Stomach (tissue), 4 donors: ENCODE results near the gene PDIA6.

Source experiments
- EP300 ChIP-seq: sonication (generic); formaldehyde crosslinking; IDR thresholded peaks from one replicate; pipeline ENCODE4 v1.6.1; 2017; ENCODE audit warnings: antibody characterized with exemption
- POLR2A ChIP-seq, 4 donors: fragments of 450-650 bp; IDR thresholded peaks; one replicate each; pipeline ENCODE4 v1.6.1; 2016; ENCODE audit warnings: antibody characterized with exemption in 4 of 4, control low read depth in 2 of 4, mild to moderate bottlenecking in 1 of 4, moderate library complexity in 1 of 4
- TF ChIP-seq, protein P1 (sequence below), 7 experiments: fragments of 450-650 bp in 4 of 7; fragments of 200-600 bp in 3 of 7; sonication (generic) in 3 of 7; IDR thresholded peaks; one replicate each; pipeline ENCODE4 v1.5.1; 2016 to 2019; ENCODE audit warnings: antibody characterized with exemption in 7 of 7, control low read depth in 2 of 7, mild to moderate bottlenecking in 1 of 7

DNA sequence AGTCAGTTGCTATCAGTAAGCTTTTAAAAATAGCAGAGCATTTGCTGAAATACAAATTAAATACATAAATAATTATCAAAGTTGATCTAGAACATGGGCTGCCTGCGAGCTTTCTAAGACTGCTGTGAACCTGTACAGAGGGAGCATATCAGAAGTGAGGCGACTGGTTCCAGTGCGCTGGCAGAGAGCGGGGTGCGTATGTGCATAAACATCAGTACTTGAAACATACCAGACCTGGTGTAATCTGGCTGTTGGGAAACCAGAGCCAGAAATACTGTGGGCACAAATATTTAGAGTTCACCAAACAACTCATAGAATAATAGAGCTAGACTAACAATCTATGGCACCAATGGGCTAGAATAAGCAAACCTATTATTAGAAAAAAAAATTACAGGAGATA lies 27.3 kb downstream of the PDIA6 start:
- TF ChIP-seq, protein P1, sequence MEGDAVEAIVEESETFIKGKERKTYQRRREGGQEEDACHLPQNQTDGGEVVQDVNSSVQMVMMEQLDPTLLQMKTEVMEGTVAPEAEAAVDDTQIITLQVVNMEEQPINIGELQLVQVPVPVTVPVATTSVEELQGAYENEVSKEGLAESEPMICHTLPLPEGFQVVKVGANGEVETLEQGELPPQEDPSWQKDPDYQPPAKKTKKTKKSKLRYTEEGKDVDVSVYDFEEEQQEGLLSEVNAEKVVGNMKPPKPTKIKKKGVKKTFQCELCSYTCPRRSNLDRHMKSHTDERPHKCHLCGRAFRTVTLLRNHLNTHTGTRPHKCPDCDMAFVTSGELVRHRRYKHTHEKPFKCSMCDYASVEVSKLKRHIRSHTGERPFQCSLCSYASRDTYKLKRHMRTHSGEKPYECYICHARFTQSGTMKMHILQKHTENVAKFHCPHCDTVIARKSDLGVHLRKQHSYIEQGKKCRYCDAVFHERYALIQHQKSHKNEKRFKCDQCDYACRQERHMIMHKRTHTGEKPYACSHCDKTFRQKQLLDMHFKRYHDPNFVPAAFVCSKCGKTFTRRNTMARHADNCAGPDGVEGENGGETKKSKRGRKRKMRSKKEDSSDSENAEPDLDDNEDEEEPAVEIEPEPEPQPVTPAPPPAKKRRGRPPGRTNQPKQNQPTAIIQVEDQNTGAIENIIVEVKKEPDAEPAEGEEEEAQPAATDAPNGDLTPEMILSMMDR (IDR thresholded peaks at IDR 0.05), result no peak
- TF ChIP-seq POLR2A (IDR thresholded peaks at IDR 0.05) (no peak), EP300 (no peak)
